GM12878 (cell line): ENCODE results near the gene NAP1L4. TPM values are rescaled to one million over a fixed set of nuclear protein-coding genes. Genes with fewer than 3 reads are reported as not detected.

Experiments
- ATAC-seq: fragments of 200-7000 bp; cut with Tn5 transposase; 3 replicates; pipeline ENCODE4 v1.9.1; 2020; ENCODE audit warnings: mild to moderate bottlenecking, moderate library complexity
- BruUV-seq: library from RNA; stranded (reverse); fragments of 400-500 nt; replicated peaks from 2 replicates; lab custom pipeline; 2021; lab: Mats Ljungman, UMichigan
- CTCF ChIA-PET: fragments of 300-600 bp; sonication (Branson Sonifier 250); formaldehyde crosslinking; extraction: SDS; loops from one replicate; lab custom pipeline; 2021; ENCODE audit warnings: inconsistent platforms; lab: Yijun Ruan, JAX
- POLR2A ChIA-PET: fragments of 350-600 bp; formaldehyde crosslinking; extraction: SDS; loops from one replicate; lab custom pipeline; 2021; ENCODE audit warnings: inconsistent platforms; lab: Charles Lee
- RAD21 ChIA-PET: fragments of 300-600 bp; sonication (Branson Sonifier 250); formaldehyde crosslinking; loops from one replicate; lab custom pipeline; 2023; ENCODE audit warnings: antibody characterized with exemption; ENCODE audit not compliant: unreplicated experiment; lab: Charles Lee
- SMC1A ChIA-PET: fragments of 300-600 bp; sonication (Branson Sonifier 250); formaldehyde crosslinking; loops from one replicate; lab custom pipeline; 2023; ENCODE audit not compliant: unreplicated experiment, uncharacterized antibody; lab: Charles Lee
- DNase-seq: peaks from one replicate; pipeline ENCODE4 v3.0.0-alpha.2; 2011; ENCODE audit warnings: low read depth, low spot score
- FAIRE-seq: peaks from 3 replicates; lab custom pipeline; 2011; peaks lifted over from hg19 to GRCh38; lab: Jason Lieb, UNC
- H2AFZ ChIP-seq: 2 replicates; pipeline ENCODE4 v1.6.0; 2011; ENCODE audit warnings: low read depth, low read length, control low read depth; ENCODE audit not compliant: control insufficient read depth
- H3K27ac ChIP-seq: 2 replicates; pipeline ENCODE4 v1.5.1; 2011; ENCODE audit warnings: control low read depth; ENCODE audit not compliant: control insufficient read depth, insufficient read depth
- H3K27me3 ChIP-seq, 2 experiments: replicated peaks in 1 of 2; 2 replicates each; pipeline versions ENCODE4 v1.6.0 to v1.6.1; 2011; ENCODE audit warnings: low read length in 1 of 2; ENCODE audit not compliant: control insufficient read depth in 2 of 2, insufficient read depth in 2 of 2
- H3K36me3 ChIP-seq, 2 experiments: 2 replicates each; pipeline ENCODE4 v1.5.1; 2011; ENCODE audit warnings: low read length in 1 of 2; ENCODE audit not compliant: control insufficient read depth in 2 of 2, insufficient read depth in 2 of 2
- H3K4me1 ChIP-seq: 2 replicates; pipeline ENCODE4 v1.6.1; 2011; ENCODE audit warnings: mild to moderate bottlenecking, low read length, moderate library complexity, mixed read lengths; ENCODE audit not compliant: control insufficient read depth, insufficient read depth
- H3K4me2 ChIP-seq: 2 replicates; pipeline ENCODE4 v1.6.0; 2011; ENCODE audit warnings: control low read depth; ENCODE audit not compliant: control insufficient read depth, insufficient read depth
- H3K4me3 ChIP-seq: fragments of 200-600 bp; sonication (generic); 2 replicates; pipeline ENCODE4 v1.5.1; 2016
- H3K79me2 ChIP-seq: 2 replicates; pipeline ENCODE4 v1.6.0; 2011; ENCODE audit warnings: low read length; ENCODE audit not compliant: control insufficient read depth, insufficient read depth
- H3K9ac ChIP-seq: 2 replicates; pipeline ENCODE4 v1.8.0; 2011; ENCODE audit warnings: low read length, control low read depth, mixed read lengths; ENCODE audit not compliant: control insufficient read depth, insufficient read depth
- H3K9me3 ChIP-seq: replicated peaks from 3 replicates; pipeline ENCODE4 v1.5.1; 2011; ENCODE audit warnings: mild to moderate bottlenecking, low read length; ENCODE audit not compliant: control insufficient read depth, insufficient read depth
- H4K20me1 ChIP-seq: 2 replicates; pipeline ENCODE4 v1.6.0; 2011; ENCODE audit not compliant: control insufficient read depth, insufficient read depth
- BHLHE40 ChIP-seq, 2 experiments: fragments of 450-650 bp in 1 of 2; IDR thresholded peaks; 2 replicates each; pipeline ENCODE4 v1.6.1; 2011 to 2017; ENCODE audit warnings: low read depth in 2 of 2, borderline replicate concordance in 1 of 2, improper control_type of control experiment in 1 of 2, low read length in 1 of 2, mild to moderate bottlenecking in 1 of 2
- GATAD2B ChIP-seq: fragments of 450-650 bp; conservative IDR thresholded peaks from 2 replicates; pipeline ENCODE4 v1.6.1; 2017; ENCODE audit warnings: low read depth, mild to moderate bottlenecking, moderate library complexity
- SMARCA5 ChIP-seq: fragments of 450-650 bp; IDR thresholded peaks from 2 replicates; pipeline ENCODE4 v1.6.1; 2017; ENCODE audit warnings: mild to moderate bottlenecking
- TCF12 ChIP-seq: IDR thresholded peaks from 2 replicates; pipeline ENCODE4 v1.6.1; 2011; ENCODE audit warnings: low read depth, mild to moderate bottlenecking, low read length
- TCF3 ChIP-seq: IDR thresholded peaks from 2 replicates; pipeline ENCODE4 v1.6.1; 2012; ENCODE audit warnings: low read depth, mild to moderate bottlenecking, low read length, borderline replicate concordance; ENCODE audit not compliant: insufficient read depth
- TCF7 ChIP-seq: IDR thresholded peaks from 2 replicates; pipeline ENCODE4 v1.6.1; 2014; ENCODE audit warnings: antibody characterized with exemption, borderline replicate concordance
- WGBS: methylation state at CpG from one replicate; pipeline ENCODE4 v1.1.6; 2016; ENCODE audit warnings: low lambda C conversion rate; ENCODE audit not compliant: insufficient replicate concordance, insufficient coverage; ENCODE audit errors: missing lambda C conversion rate; 5-methylcytosine and 5-hydroxymethylcytosine counted together
- in situ Hi-C: fragments of 300-500 bp; cut with MboI; formaldehyde crosslinking; loops from 9 replicates; pipeline ENCODE4 v1.14.3; 2018; ENCODE audit warnings: mixed read lengths
- intact Hi-C: fragments of 100-400 bp; cut with micrococcal nuclease; formaldehyde crosslinking; loops from one replicate; pipeline ENCODE4 v1.14.2; 2022; ENCODE audit not compliant: unreplicated experiment
- polyA plus RNA-seq, 11 experiments: library from polyadenylated mRNA; depleted of rRNA in 4 of 11; unstranded in 6 of 11; stranded (reverse) in 5 of 11; fragments of >200 nt; fragmentation: Nextera tagmentation in 4 of 11; fragmentation: Illumina TruSeq in 1 of 11; extraction: Ambion mirVana in 4 of 11; extraction: Trizol in 1 of 11; gene quantifications; 1 replicate in 1 of 11; 2 replicates in 10 of 11; pipeline versions ENCODE4 v1.2.1 to v1.2.3, GENCODE V29; 2011 to 2016; ENCODE audit warnings: inconsistent platforms in 2 of 11, missing spikeins in 2 of 11, low read depth in 1 of 11
- total RNA-seq, 4 experiments: library from RNA; depleted of rRNA in 3 of 4; stranded (reverse); fragments of >200 nt in 3 of 4; fragmentation: Illumina TruSeq in 1 of 4; extraction: Trizol in 1 of 4; gene quantifications; 2 replicates each; pipeline versions ENCODE4 v1.2.1 to v1.2.3, GENCODE V29; 2013 to 2021

NAP1L4 gene
- total and polyA plus RNA-seq, 10 of the 15 experiments (the other 5 are each of a cell fraction or from before 2014, with no cell fraction given), result 24.8 to 198 (median 114) TPM

DNA sequence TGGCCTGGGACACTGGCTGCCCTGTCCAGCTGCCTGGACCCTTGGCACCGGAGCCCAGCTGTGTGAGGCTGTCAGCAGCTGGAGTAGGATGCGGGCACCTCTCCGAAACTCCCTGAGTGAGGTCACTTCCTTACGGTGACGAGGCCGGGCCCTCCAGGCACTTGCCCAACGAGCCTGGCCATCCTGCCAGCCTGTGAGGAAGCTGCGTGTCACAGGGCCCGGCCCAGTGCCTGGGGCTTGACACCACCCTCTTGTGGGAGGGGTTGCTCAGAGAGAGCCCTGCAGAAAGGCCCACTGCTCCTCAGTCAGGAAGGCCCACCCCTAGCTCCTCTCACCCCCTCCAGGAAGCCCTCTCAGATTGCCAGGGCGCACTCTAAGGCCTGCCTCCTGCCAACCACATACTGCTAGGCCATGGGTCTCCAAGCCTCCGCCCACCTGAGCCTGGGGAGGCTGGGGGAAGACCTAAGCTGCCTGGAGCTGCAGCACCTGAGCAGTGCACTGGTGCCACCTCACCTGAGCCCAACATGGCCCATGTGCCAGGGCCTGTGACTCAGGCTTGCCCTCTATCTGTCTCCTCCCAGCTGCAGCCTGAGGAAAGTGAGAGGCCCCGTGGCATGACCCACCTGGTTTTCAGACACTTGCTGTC is 58.6 kb downstream of the NAP1L4 start:
- TF ChIP-seq TCF12, result peak; percentile 68; the same call in 1 of the 2 replicates
- TF ChIP-seq SMARCA5, result peak; percentile 27; the same call in 1 of the 2 replicates
- TF ChIP-seq TCF7, result no peak
- TF ChIP-seq TCF3, result no peak
- 25% methylated on average over 12 of the region's 12 CpGs for WGBS
- peak; percentile 76 for ATAC-seq
- H3K4me3 ChIP-seq, result no peak overlapping the region
- peak; percentile 21 for DNase-seq
- ChIA-PET RAD21 (interaction anchor here (0.8 to 2.0 kb wide), 4 partner anchors 58 to 158 kb away, joined by 4 to 7 read pairs (median 4); partner anchors contain the start of gene NAP1L4), POLR2A (interaction anchor here (0.6 kb wide), 1 partner anchor 60 kb away, joined by 7 read pairs; no protein-coding TSS in a partner anchor), SMC1A (interaction anchor here (1.0 to 1.6 kb wide), 2 partner anchors 41 to 55 kb away, joined by 3 to 6 read pairs; no protein-coding TSS in a partner anchor), CTCF (interaction anchor here (0.7 to 2.0 kb wide), 8 partner anchors 8 to 402 kb away, joined by 3 to 5 read pairs (median 4); no protein-coding TSS in a partner anchor)
- no peak overlapping the region for H2AFZ ChIP-seq
- no peak overlapping the region; the same call in 1 of the 2 replicates for H3K4me2 ChIP-seq
- FAIRE-seq, result no peak
- no peaks in the 10 kb centered on the region for H3K36me3 ChIP-seq
- in situ Hi-C loops (no loop called here), intact Hi-C loops (loop anchor here (10.0 kb wide), 1 partner anchor 161 kb away; no protein-coding TSS in a partner anchor)
- H3K27ac ChIP-seq, result no peak overlapping the region
- peaks cover 2% of the 10 kb centered on the region; the same call in 1 of the 3 replicates for H3K9me3 ChIP-seq
- no peak overlapping the region for H3K9ac ChIP-seq
- peaks cover 0 to 6% of the 10 kb centered on the region in 2 experiments; a peak in 3 of 4 replicates for H3K27me3 ChIP-seq
- H3K79me2 ChIP-seq, result no peaks in the 10 kb centered on the region
- BruUV-seq, result no TSS peak
- peaks cover 21% of the 10 kb centered on the region for H3K4me1 ChIP-seq
- no peaks in the 10 kb centered on the region for H4K20me1 ChIP-seq

DNA sequence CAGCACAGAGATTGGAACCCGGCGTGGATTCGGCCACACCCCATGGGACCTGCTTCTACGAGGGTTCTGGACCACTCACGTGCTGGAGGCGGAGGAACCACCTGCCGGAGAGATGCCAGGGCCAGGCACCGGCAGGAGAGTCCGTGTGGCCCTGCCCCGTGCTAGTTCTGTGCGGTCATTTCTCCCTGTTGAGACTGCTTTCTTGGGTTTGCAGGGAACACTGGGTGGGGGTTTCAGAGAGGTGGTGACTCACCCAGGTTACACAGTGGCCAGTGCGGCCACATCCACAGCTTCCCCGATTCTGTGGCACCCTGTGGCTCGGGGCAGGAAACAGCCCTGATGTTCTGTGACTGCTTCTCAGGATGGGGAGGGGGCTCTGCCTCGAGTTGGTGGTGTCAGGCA is 59.3 kb downstream of the NAP1L4 start:
- POLR2A ChIA-PET, result interaction anchor here (0.6 kb wide), 1 partner anchor 12 kb away, joined by 4 read pairs; no protein-coding TSS in a partner anchor
- peak; percentile 18 for ATAC-seq

More for the DNA sequence above, 59.3 kb downstream of the NAP1L4 start:
- TF ChIP-seq BHLHE40 (IDR thresholded peaks at IDR 0.05; ENCODE audit: borderline replicate concordance in 1 of 2, low read depth in 2 of 2, low read length in 1 of 2) (peak in 1 of 2 experiments; percentile 37; a peak in 1 of 4 replicates), GATAD2B (no peak)
- WGBS, result 58% methylated on average over 15 of the region's 15 CpGs
- peaks cover 21% of the 10 kb centered on the region for H3K4me1 ChIP-seq
- intact Hi-C loops, result loop anchor here (10.0 kb wide), 1 partner anchor 162 kb away; no protein-coding TSS in a partner anchor
- in situ Hi-C loops, result no loop called here
- BruUV-seq, result no TSS peak
- no peak overlapping the region for H2AFZ ChIP-seq
- H3K79me2 ChIP-seq, result no peaks in the 10 kb centered on the region
- peaks cover 1 to 9% of the 10 kb centered on the region in 2 experiments for H3K27me3 ChIP-seq
- no peak overlapping the region for H3K9ac ChIP-seq
- no peak overlapping the region for H3K27ac ChIP-seq
- no peaks in the 10 kb centered on the region for H3K36me3 ChIP-seq
- ChIA-PET CTCF (interaction anchor here (1.3 to 1.9 kb wide), 5 partner anchors 17 to 402 kb away, joined by 4 to 5 read pairs (median 5); a partner anchor contains a TSS), SMC1A (interaction anchor here (1.0 to 1.6 kb wide), 2 partner anchors 40 to 56 kb away, joined by 3 to 6 read pairs; no protein-coding TSS in a partner anchor), RAD21 (interaction anchor here (1.0 to 2.0 kb wide), 3 partner anchors 81 to 158 kb away, joined by 4 to 7 read pairs (median 5); no protein-coding TSS in a partner anchor)
- no peaks in the 10 kb centered on the region for H4K20me1 ChIP-seq
- DNase-seq (no peak), FAIRE-seq (no peak)
- no peak overlapping the region for H3K4me3 ChIP-seq
- no peak overlapping the region for H3K4me2 ChIP-seq
- H3K9me3 ChIP-seq, result peaks cover 2% of the 10 kb centered on the region; the same call in 1 of the 3 replicates
